Measurements from ENCODE around the gene APP.
"Not testable (repeated sequence)": the region's sequence is repeated elsewhere in the genome, so short reads cannot be mapped to it uniquely, and the experiment has no call there.

APP gene

GRCh38 chr21:25934771-25935224 is 235.8 kb downstream of the APP start:
- peak; percentile 72 for DNase-seq

GRCh38 chr21:25934130-25934529 is 236.4 kb downstream of the APP start:
- DNase-seq, result no peak

GRCh38 chr21:25931765-25932164 is 238.8 kb downstream of the APP start:
- DNase-seq, result no peak

- no peak for DNase-seq
Measured at GRCh38 chr21:25929856-25930520, 240.6 kb downstream of the APP start.

GRCh38 chr21:25927195-25927880 is 243.2 kb downstream of the APP start:
- no peak for DNase-seq

- DNase-seq, result no peak
Measured at GRCh38 chr21:25925936-25926335, 244.6 kb downstream of the APP start.

- no peak for DNase-seq
Measured at GRCh38 chr21:25925064-25925800, 245.3 kb downstream of the APP start.

- DNase-seq, result not testable (repeated sequence)
Measured at GRCh38 chr21:25918152-25918551, 252.4 kb downstream of the APP start.

GRCh38 chr21:25916226-25916625 is 254.3 kb downstream of the APP start:
- DNase-seq, result no peak

- DNase-seq, result no peak
Measured at GRCh38 chr21:25913479-25913878, 257.1 kb downstream of the APP start.

- no peak for DNase-seq
Measured at GRCh38 chr21:25912402-25912746, 258.2 kb downstream of the APP start.

- no peak for DNase-seq
Measured at GRCh38 chr21:25911730-25912401, 258.7 kb downstream of the APP start.

GRCh38 chr21:25910809-25911208 is 259.8 kb downstream of the APP start:
- DNase-seq, result no peak

- no peak for DNase-seq
Measured at GRCh38 chr21:25909341-25909740, 261.2 kb downstream of the APP start.

- no peak for DNase-seq
Measured at GRCh38 chr21:25908495-25908894, 262.1 kb downstream of the APP start.

GRCh38 chr21:25907573-25908275 is 262.8 kb downstream of the APP start:
- DNase-seq, result no peak

GRCh38 chr21:25906587-25906986 is 264.0 kb downstream of the APP start:
- no peak for DNase-seq

- DNase-seq, result no peak
Measured at GRCh38 chr21:25905126-25905525, 265.4 kb downstream of the APP start.

GRCh38 chr21:25904044-25904695 is 266.4 kb downstream of the APP start:
- no peak for DNase-seq

GRCh38 chr21:25903607-25904006 is 267.0 kb downstream of the APP start:
- no peak for DNase-seq

- DNase-seq, result no peak
Measured at GRCh38 chr21:25901330-25901979, 269.1 kb downstream of the APP start.

All from fibroblast of skin of abdomen (primary cell).